Fibroblast of villous mesenchyme (primary cell): ENCODE data around the gene RABGGTB. TPM values are rescaled to one million over a fixed set of nuclear protein-coding genes. Genes with fewer than 3 reads are reported as not detected.
"Not testable (repeated sequence)": the region's sequence is repeated elsewhere in the genome, so short reads cannot be mapped to it uniquely, and the experiment has no call there.

Experiments
- DNase-seq: peaks from one replicate; pipeline ENCODE4 v3.0.0-alpha.2; 2010; ENCODE audit warnings: low read depth
- H3K4me3 ChIP-seq: 2 replicates; pipeline ENCODE4 v1.5.1; 2011; ENCODE audit warnings: low read depth, mild to moderate bottlenecking, low read length
- CTCF ChIP-seq: IDR thresholded peaks from 2 replicates; pipeline ENCODE4 v1.5.1; 2012; ENCODE audit warnings: low read depth, mild to moderate bottlenecking, low read length; ENCODE audit not compliant: insufficient read depth
- small RNA-seq: library from RNA; depleted of rRNA; stranded (forward); fragments of <200 nt; gene quantifications from one replicate; pipeline ENCODE3, GENCODE V24; 2012
- total RNA-seq: library from RNA; depleted of rRNA; stranded (reverse); fragments of >200 nt; gene quantifications from 2 replicates; pipeline ENCODE4 v1.2.3, GENCODE V29; 2012

The RABGGTB gene
- total RNA-seq, 1 donor = 91.5 TPM

GRCh38 chr1:75812065-75812464 is 26.0 kb downstream of the RABGGTB start:
- DNase-seq = no peak
- TF ChIP-seq CTCF = no peak

GRCh38 chr1:75823596-75823995 is 37.5 kb downstream of the RABGGTB start:
- not testable (repeated sequence) for DNase-seq, H3K4me3 ChIP-seq

More at GRCh38 chr1:75812065-75812464, 26.0 kb downstream of the RABGGTB start:
- H3K4me3 ChIP-seq = no peak overlapping the region

GRCh38 chr1:75836528-75837100 is 50.6 kb downstream of the RABGGTB start:
- no peak for DNase-seq
- no peak overlapping the region for H3K4me3 ChIP-seq
- no peak for TF ChIP-seq CTCF

GRCh38 chr1:75838079-75838478 is 52.0 kb downstream of the RABGGTB start:
- no peak overlapping the region for H3K4me3 ChIP-seq
- no peak for DNase-seq
- TF ChIP-seq CTCF = no peak

- no peak overlapping the region for H3K4me3 ChIP-seq
- DNase-seq = no peak
- TF ChIP-seq CTCF = no peak
Measured at GRCh38 chr1:75841421-75841820, 55.4 kb downstream of the RABGGTB start.

Small RNA genes within 50 kb of the gene (small RNA-seq; reads per million reads assigned to genes)
- not detected for gene SNORD45A
- gene SNORD45B = not detected
- gene SNORD45C = not detected

Other genes with a start within 250 kb of the RABGGTB start
- under 0.01 TPM in 2 replicates for gene SLC44A5, start 175.1 kb upstream of the RABGGTB start, total RNA-seq
- 27.1 and 31.5 TPM in 2 replicates for gene ACADM, start 61.5 kb upstream of the RABGGTB start, total RNA-seq
- under 0.01 and 0.43 TPM in 2 replicates for gene MSH4, start 10.6 kb downstream of the RABGGTB start, total RNA-seq
- not detected in 2 replicates for gene ASB17, start 146.1 kb downstream of the RABGGTB start, total RNA-seq